ENCODE measurements around the gene TEKTIP1.

The TEKTIP1 gene

GRCh38 chr19:3538965-3539755 lies at the start of gene TEKTIP1:
Gene TEKTIP1 (plus strand): TSS chr19:3539174. CDS start chr19:3539178, 4 bp downstream.
- DNase-seq (ENCODE audit: extremely low spot score), result no peak
- TF ChIP-seq CTCF (IDR thresholded peaks at IDR 0.05; ENCODE audit: control extremely low read depth, extremely low read depth, low read depth, missing control alignments), result no peak
- CTCF ChIA-PET, result no interaction called here
- POLR2A ChIA-PET, result no interaction called here

DNA sequence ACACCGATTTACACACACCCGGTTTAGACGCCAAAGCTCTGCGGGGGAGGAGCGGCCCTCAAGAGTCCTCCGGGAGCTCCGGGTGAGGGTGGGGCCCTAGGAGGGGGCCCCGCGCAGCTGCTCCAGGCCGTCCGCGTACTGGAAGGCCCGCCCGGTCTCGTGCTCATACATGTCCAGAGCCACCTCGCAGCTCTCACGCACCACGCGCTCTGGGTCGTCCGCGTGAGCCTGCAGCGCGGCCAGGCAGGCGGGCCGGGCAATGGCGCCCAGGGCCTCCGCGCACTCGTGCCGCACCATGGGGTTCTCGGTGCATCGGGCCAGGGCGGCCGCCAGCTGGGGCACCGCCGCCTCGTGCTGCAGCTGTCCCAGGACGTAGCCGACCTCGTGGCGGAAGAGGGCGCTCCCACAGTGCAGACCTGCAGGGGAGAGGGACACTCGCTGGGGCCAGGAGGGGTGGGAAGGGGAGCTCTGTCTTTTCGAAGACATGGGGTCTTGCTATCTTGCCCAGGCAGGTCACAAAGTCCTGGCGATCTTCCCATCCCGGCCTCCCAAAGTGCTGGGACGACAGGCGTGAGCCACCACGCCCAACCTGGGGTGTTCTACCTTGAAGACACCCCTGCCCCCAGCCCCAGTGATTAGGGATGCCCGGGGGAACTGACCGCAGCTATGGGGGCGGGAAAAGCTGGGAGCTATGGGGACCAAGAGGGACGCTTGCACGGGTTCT lies 47.4 kb upstream of the TEKTIP1 start:
- POLR2A ChIA-PET, result interaction anchor here (0.5 kb wide), 1 partner anchor 44 kb away, joined by 4 read pairs; no protein-coding TSS in a partner anchor
- TF ChIP-seq CTCF (IDR thresholded peaks at IDR 0.05; ENCODE audit: control extremely low read depth, extremely low read depth, low read depth, missing control alignments), result no peak
- CTCF ChIA-PET, result interaction anchor here (0.9 to 1.6 kb wide), 5 partner anchors 19 to 188 kb away, joined by 3 to 9 read pairs (median 4); no protein-coding TSS in a partner anchor
- no peak for DNase-seq (ENCODE audit: extremely low spot score)

DNA sequence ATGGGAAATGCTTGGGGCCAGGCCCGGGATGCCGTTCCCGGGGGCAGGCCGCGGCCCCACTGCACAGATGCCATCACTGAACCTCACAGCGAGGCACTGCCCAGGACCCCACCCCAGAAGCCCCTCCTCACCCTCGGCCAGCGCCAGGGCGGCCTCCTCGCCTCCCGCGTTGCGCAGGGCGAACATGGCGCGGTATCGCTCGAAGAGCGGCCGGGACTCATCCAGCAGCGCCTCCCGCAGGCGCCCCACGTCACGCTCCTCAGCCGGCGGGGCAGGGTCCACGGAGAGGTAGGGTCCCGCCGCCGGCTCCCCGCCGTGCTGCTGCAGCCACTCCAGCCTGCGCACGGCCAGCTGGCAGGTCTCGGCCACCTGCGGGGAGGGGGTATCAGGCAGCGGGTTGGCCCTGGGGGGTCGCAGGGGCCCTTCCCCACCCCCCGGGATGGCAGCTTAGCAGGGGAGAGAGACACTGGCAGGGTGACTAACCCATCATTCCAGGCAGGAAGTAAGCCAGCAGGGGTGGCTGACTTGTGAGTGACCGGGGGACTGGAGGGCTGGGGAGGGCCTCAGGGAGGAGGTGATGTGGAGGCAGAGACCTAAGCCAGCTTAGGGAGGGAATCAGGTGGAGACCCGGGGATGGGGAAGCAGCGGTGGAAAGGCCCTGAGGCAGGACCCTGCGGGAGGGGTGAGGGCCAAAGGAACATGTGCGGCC lies 46.7 kb upstream of the TEKTIP1 start:
- no peak for TF ChIP-seq CTCF (IDR thresholded peaks at IDR 0.05; ENCODE audit: control extremely low read depth, extremely low read depth, low read depth, missing control alignments)
- POLR2A ChIA-PET, result no interaction called here
- DNase-seq (ENCODE audit: extremely low spot score), result no peak
- CTCF ChIA-PET, result interaction anchor here (0.7 to 1.4 kb wide), 4 partner anchors 20 to 189 kb away, joined by 3 to 4 read pairs (median 3); no protein-coding TSS in a partner anchor

- ChIA-PET POLR2A (no interaction called here), CTCF (interaction anchor here (0.7 to 2.3 kb wide), 2 partner anchors 8 to 20 kb away, joined by 3 to 20 read pairs; no protein-coding TSS in a partner anchor)
- TF ChIP-seq CTCF (IDR thresholded peaks at IDR 0.05; ENCODE audit: control extremely low read depth, extremely low read depth, low read depth, missing control alignments), result no peak
- DNase-seq (ENCODE audit: extremely low spot score), result no peak
Measured at GRCh38 chr19:3492919-3493318, 46.1 kb upstream of the TEKTIP1 start.

GRCh38 chr19:3493651-3494050 lies 45.3 kb upstream of the TEKTIP1 start:
- CTCF ChIA-PET, result interaction anchor here (1.0 to 2.3 kb wide), 2 partner anchors 9 to 14 kb away, joined by 3 to 20 read pairs; no protein-coding TSS in a partner anchor
- POLR2A ChIA-PET, result interaction anchor here (0.6 kb wide), 2 partner anchors 44 to 1170 kb away, joined by 5 to 6 read pairs; no protein-coding TSS in a partner anchor
- TF ChIP-seq CTCF (IDR thresholded peaks at IDR 0.05; ENCODE audit: control extremely low read depth, extremely low read depth, low read depth, missing control alignments), result no peak
- DNase-seq (ENCODE audit: extremely low spot score), result no peak

- no peak for TF ChIP-seq CTCF (IDR thresholded peaks at IDR 0.05; ENCODE audit: control extremely low read depth, extremely low read depth, low read depth, missing control alignments)
- ChIA-PET CTCF (interaction anchor here (0.9 to 2.3 kb wide), 4 partner anchors 9 to 189 kb away, joined by 3 to 20 read pairs (median 3); no protein-coding TSS in a partner anchor), POLR2A (interaction anchor here (0.6 kb wide), 1 partner anchor 45 kb away, joined by 5 read pairs; no protein-coding TSS in a partner anchor)
- no peak for DNase-seq (ENCODE audit: extremely low spot score)
Measured at GRCh38 chr19:3494051-3494450, 44.9 kb upstream of the TEKTIP1 start.

Data from GM10248 (cell line).